ENCODE data around the gene TCF7L2.
"Not testable (repeated sequence)": the region's sequence is repeated elsewhere in the genome, so short reads cannot be mapped to it uniquely, and the experiment has no call there.

Gene TCF7L2

GRCh38 chr10:113099431-113100183 lies 149.6 kb downstream of the TCF7L2 start:
- peak; percentile 54 for DNase-seq

- no peak for DNase-seq
Measured at GRCh38 chr10:113100281-113100680, 150.2 kb downstream of the TCF7L2 start.

GRCh38 chr10:113103131-113103840 lies 153.2 kb downstream of the TCF7L2 start:
- no peak for DNase-seq

- no peak for DNase-seq
Measured at GRCh38 chr10:113104047-113104446, 154.0 kb downstream of the TCF7L2 start.

- DNase-seq, result peak; percentile 77
Measured at GRCh38 chr10:113108194-113108835, 158.3 kb downstream of the TCF7L2 start.

GRCh38 chr10:113108948-113109347 lies 158.9 kb downstream of the TCF7L2 start:
- no peak for DNase-seq

- not testable (repeated sequence) for DNase-seq
Measured at GRCh38 chr10:113109482-113109881, 159.4 kb downstream of the TCF7L2 start.

GRCh38 chr10:113111260-113111659 lies 161.2 kb downstream of the TCF7L2 start:
- no peak for DNase-seq

- DNase-seq, result no peak
Measured at GRCh38 chr10:113111900-113112853, 162.1 kb downstream of the TCF7L2 start.

- DNase-seq, result no peak
Measured at GRCh38 chr10:113113241-113113640, 163.2 kb downstream of the TCF7L2 start.

GRCh38 chr10:113113918-113114317 lies 163.9 kb downstream of the TCF7L2 start:
- no peak for DNase-seq

- DNase-seq, result no peak
Measured at GRCh38 chr10:113115556-113115955, 165.5 kb downstream of the TCF7L2 start.

- no peak for DNase-seq
Measured at GRCh38 chr10:113118882-113119281, 168.8 kb downstream of the TCF7L2 start.

GRCh38 chr10:113119801-113120200 lies 169.8 kb downstream of the TCF7L2 start:
- DNase-seq, result no peak

- no peak for DNase-seq
Measured at GRCh38 chr10:113121153-113121552, 171.1 kb downstream of the TCF7L2 start.

GRCh38 chr10:113122947-113123346 lies 172.9 kb downstream of the TCF7L2 start:
- DNase-seq, result no peak

- no peak for DNase-seq
Measured at GRCh38 chr10:113124724-113125123, 174.7 kb downstream of the TCF7L2 start.

GRCh38 chr10:113125612-113126011 lies 175.6 kb downstream of the TCF7L2 start:
- DNase-seq, result peak; percentile 44

GRCh38 chr10:113126229-113127201 lies 176.5 kb downstream of the TCF7L2 start:
- DNase-seq, result peak; percentile 87

GRCh38 chr10:113127261-113127900 lies 177.3 kb downstream of the TCF7L2 start:
- DNase-seq, result no peak

- peak; percentile 63 for DNase-seq
Measured at GRCh38 chr10:113127901-113128283, 177.8 kb downstream of the TCF7L2 start.

Measured in retina (tissue), 1 donor.